ENCODE data around the gene PLEKHA1.

DNA sequence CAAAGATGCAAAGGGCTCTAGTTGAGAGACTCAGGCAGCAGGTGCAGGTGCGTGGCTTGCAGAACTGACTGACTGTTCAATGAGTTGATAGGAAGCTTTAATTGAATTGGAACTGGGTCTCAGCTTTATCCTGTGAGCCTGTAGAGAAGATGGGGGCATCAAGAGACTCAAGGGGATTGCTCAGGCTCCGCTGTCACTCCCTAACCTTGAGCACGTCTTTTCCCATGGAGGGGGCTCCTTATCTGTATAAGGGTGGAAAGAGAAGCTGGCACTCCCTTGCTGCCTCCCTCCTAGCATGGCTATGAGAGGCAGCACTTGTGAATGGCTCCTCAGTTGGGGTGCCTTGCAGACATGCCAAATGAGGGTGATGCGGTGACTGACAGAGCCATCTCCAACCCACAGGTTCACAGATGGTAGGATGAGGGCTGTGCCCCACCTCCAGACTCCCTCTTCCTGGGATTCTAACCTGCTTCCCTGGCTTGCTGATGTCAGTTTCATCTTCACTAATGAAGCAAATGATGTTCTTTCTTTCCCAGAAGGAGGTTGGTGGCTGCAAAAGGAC, 12.4 kb upstream of the PLEKHA1 start:
- TF ChIP-seq, protein P1, sequence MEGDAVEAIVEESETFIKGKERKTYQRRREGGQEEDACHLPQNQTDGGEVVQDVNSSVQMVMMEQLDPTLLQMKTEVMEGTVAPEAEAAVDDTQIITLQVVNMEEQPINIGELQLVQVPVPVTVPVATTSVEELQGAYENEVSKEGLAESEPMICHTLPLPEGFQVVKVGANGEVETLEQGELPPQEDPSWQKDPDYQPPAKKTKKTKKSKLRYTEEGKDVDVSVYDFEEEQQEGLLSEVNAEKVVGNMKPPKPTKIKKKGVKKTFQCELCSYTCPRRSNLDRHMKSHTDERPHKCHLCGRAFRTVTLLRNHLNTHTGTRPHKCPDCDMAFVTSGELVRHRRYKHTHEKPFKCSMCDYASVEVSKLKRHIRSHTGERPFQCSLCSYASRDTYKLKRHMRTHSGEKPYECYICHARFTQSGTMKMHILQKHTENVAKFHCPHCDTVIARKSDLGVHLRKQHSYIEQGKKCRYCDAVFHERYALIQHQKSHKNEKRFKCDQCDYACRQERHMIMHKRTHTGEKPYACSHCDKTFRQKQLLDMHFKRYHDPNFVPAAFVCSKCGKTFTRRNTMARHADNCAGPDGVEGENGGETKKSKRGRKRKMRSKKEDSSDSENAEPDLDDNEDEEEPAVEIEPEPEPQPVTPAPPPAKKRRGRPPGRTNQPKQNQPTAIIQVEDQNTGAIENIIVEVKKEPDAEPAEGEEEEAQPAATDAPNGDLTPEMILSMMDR (conservative IDR thresholded peaks at IDR 0.05 in 1 of 2, IDR thresholded peaks at IDR 0.05 in 1 of 2; ENCODE audit: extremely low read depth in 1 of 2, insufficient read depth in 1 of 2, low read depth in 1 of 2, low read length in 2 of 2) = no peak
- TF ChIP-seq EZH2 (IDR thresholded peaks at IDR 0.05; ENCODE audit: borderline replicate concordance, low read length) = no peak
